Panc1 (cell line): ENCODE data around the gene ZNF236.

Experiments
- CTCF ChIP-seq: fragments of 450-650 bp; IDR thresholded peaks from 2 replicates; pipeline ENCODE4 v1.5.1; 2017; ENCODE audit warnings: mild to moderate bottlenecking
- POLR2AphosphoS5 ChIP-seq: IDR thresholded peaks from 2 replicates; pipeline ENCODE4 v1.6.1; 2012; ENCODE audit warnings: mild to moderate bottlenecking, low read depth, low read length, moderate library complexity
- TCF7L2 ChIP-seq: IDR thresholded peaks from 2 replicates; pipeline ENCODE4 v1.6.1; 2011; ENCODE audit warnings: mild to moderate bottlenecking, low read depth, low read length, inconsistent platforms
- TF ChIP-seq, protein P1 (sequence below), 2 experiments: IDR thresholded peaks; 2 replicates each; pipeline ENCODE4 v1.6.1; 2011 to 2012; ENCODE audit warnings: low read depth in 2 of 2, control low read depth in 1 of 2, low read length in 1 of 2, mild to moderate bottlenecking in 1 of 2, moderate library complexity in 1 of 2; ENCODE audit not compliant: insufficient read depth in 1 of 2

GRCh38 chr18:77004555-77005380 is 182.4 kb downstream of the ZNF236 start:
- TF ChIP-seq CTCF (no peak), POLR2AphosphoS5 (no peak), TCF7L2 (no peak)
- TF ChIP-seq, protein P1, sequence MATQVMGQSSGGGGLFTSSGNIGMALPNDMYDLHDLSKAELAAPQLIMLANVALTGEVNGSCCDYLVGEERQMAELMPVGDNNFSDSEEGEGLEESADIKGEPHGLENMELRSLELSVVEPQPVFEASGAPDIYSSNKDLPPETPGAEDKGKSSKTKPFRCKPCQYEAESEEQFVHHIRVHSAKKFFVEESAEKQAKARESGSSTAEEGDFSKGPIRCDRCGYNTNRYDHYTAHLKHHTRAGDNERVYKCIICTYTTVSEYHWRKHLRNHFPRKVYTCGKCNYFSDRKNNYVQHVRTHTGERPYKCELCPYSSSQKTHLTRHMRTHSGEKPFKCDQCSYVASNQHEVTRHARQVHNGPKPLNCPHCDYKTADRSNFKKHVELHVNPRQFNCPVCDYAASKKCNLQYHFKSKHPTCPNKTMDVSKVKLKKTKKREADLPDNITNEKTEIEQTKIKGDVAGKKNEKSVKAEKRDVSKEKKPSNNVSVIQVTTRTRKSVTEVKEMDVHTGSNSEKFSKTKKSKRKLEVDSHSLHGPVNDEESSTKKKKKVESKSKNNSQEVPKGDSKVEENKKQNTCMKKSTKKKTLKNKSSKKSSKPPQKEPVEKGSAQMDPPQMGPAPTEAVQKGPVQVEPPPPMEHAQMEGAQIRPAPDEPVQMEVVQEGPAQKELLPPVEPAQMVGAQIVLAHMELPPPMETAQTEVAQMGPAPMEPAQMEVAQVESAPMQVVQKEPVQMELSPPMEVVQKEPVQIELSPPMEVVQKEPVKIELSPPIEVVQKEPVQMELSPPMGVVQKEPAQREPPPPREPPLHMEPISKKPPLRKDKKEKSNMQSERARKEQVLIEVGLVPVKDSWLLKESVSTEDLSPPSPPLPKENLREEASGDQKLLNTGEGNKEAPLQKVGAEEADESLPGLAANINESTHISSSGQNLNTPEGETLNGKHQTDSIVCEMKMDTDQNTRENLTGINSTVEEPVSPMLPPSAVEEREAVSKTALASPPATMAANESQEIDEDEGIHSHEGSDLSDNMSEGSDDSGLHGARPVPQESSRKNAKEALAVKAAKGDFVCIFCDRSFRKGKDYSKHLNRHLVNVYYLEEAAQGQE (IDR thresholded peaks at IDR 0.05; ENCODE audit: insufficient read depth in 1 of 2, low read depth in 2 of 2, low read length in 1 of 2), result no peak
